Measurements from ENCODE around the gene STIMATE.

Gene STIMATE

GRCh38 chr3:52820736-52821135 lies 76.6 kb downstream of the STIMATE start:
- DNase-seq (ENCODE audit: extremely low spot score) = peak; percentile 78
- ChIA-PET POLR2A (interaction anchor here (1.4 kb wide), 1 partner anchor 50 kb away, joined by 10 read pairs; the partner anchor contains the start of gene NEK4), CTCF (interaction anchor here (0.6 to 2.2 kb wide), 17 partner anchors 9 to 720 kb away, joined by 3 to 12 read pairs (median 4); no protein-coding TSS in a partner anchor)
- no peak for TF ChIP-seq ARNT (IDR thresholded peaks at IDR 0.05)
- TF ChIP-seq CTBP1 (IDR thresholded peaks at IDR 0.05; ENCODE audit: borderline replicate concordance) = no peak
- no peak for TF ChIP-seq FOXK2 (IDR thresholded peaks at IDR 0.05)
- no peak for TF ChIP-seq FOXA1 (IDR thresholded peaks at IDR 0.05)
- no peak for TF ChIP-seq TARDBP (IDR thresholded peaks at IDR 0.05)
- TF ChIP-seq LEF1 (IDR thresholded peaks at IDR 0.05; ENCODE audit: borderline replicate concordance) = no peak
- no peak for TF ChIP-seq ZNF384 (IDR thresholded peaks at IDR 0.05)
- no peak for TF ChIP-seq BHLHE40 (IDR thresholded peaks at IDR 0.05; ENCODE audit: borderline replicate concordance)
- TF ChIP-seq SUZ12 (IDR thresholded peaks at IDR 0.05) = no peak
- TF ChIP-seq ELF4 (IDR thresholded peaks at IDR 0.05) = no peak

- POLR2A ChIA-PET = interaction anchor here (1.2 kb wide), 1 partner anchor 49 kb away, joined by 4 read pairs; the partner anchor contains the start of gene NEK4
- CTCF ChIA-PET = interaction anchor here (0.6 to 2.2 kb wide), 6 partner anchors 8 to 79 kb away, joined by 4 to 12 read pairs (median 8); no protein-coding TSS in a partner anchor
- no peak for DNase-seq (ENCODE audit: extremely low spot score)
- no peak for TF ChIP-seq FOXA1 (IDR thresholded peaks at IDR 0.05)
Measured at GRCh38 chr3:52819936-52820335, 77.4 kb downstream of the STIMATE start.

- DNase-seq (ENCODE audit: extremely low spot score) = no peak
- ChIA-PET CTCF (no interaction called here), POLR2A (interaction anchor here (1.4 kb wide), 1 partner anchor 19 kb away, joined by 3 read pairs; no protein-coding TSS in a partner anchor)
- no peak for TF ChIP-seq L3MBTL2 (conservative IDR thresholded peaks at IDR 0.05)
- no peak for TF ChIP-seq NFRKB (IDR thresholded peaks at IDR 0.05)
- no peak for TF ChIP-seq HDGF (IDR thresholded peaks at IDR 0.05; ENCODE audit: borderline replicate concordance)
- no peak for TF ChIP-seq FOXK2 (IDR thresholded peaks at IDR 0.05)
- TF ChIP-seq LEF1 (IDR thresholded peaks at IDR 0.05; ENCODE audit: borderline replicate concordance) = no peak
- TF ChIP-seq TARDBP (IDR thresholded peaks at IDR 0.05) = no peak
Measured at GRCh38 chr3:52817860-52818259, 79.5 kb downstream of the STIMATE start.

- POLR2A ChIA-PET = interaction anchor here (1.4 to 2.1 kb wide), 2 partner anchors 18 to 47 kb away, joined by 3 to 9 read pairs; partner anchors contain the start of gene NEK4
- CTCF ChIA-PET = no interaction called here
- TF ChIP-seq FOXK2 (IDR thresholded peaks at IDR 0.05) (no peak), SP1 (IDR thresholded peaks at IDR 0.05) (no peak), LEF1 (IDR thresholded peaks at IDR 0.05; ENCODE audit: borderline replicate concordance) (no peak), L3MBTL2 (conservative IDR thresholded peaks at IDR 0.05) (no peak), HDGF (IDR thresholded peaks at IDR 0.05; ENCODE audit: borderline replicate concordance) (no peak), SUZ12 (IDR thresholded peaks at IDR 0.05) (no peak), ZNF384 (IDR thresholded peaks at IDR 0.05) (no peak), ARNT (IDR thresholded peaks at IDR 0.05) (no peak)
- DNase-seq (ENCODE audit: extremely low spot score) = no peak
Measured at GRCh38 chr3:52817221-52817620, 80.1 kb downstream of the STIMATE start.

- POLR2A ChIA-PET = interaction anchor here (1.4 to 2.1 kb wide), 2 partner anchors 18 to 46 kb away, joined by 3 to 9 read pairs; partner anchors contain the start of gene NEK4
- CTCF ChIA-PET = no interaction called here
- no peak for TF ChIP-seq CTBP1 (IDR thresholded peaks at IDR 0.05; ENCODE audit: borderline replicate concordance)
- no peak for DNase-seq (ENCODE audit: extremely low spot score)
Measured at GRCh38 chr3:52816654-52817053, 80.7 kb downstream of the STIMATE start.

GRCh38 chr3:52816199-52816598 lies 81.1 kb downstream of the STIMATE start:
- ChIA-PET CTCF (no interaction called here), POLR2A (interaction anchor here (1.4 to 2.1 kb wide), 2 partner anchors 17 to 45 kb away, joined by 3 to 9 read pairs; partner anchors contain the start of gene NEK4)

GRCh38 chr3:52813810-52814209 lies 83.5 kb downstream of the STIMATE start:
- DNase-seq (ENCODE audit: extremely low spot score) = no peak
- CTCF ChIA-PET = no interaction called here
- TF ChIP-seq HDGF (IDR thresholded peaks at IDR 0.05; ENCODE audit: borderline replicate concordance) (no peak), NFRKB (IDR thresholded peaks at IDR 0.05) (no peak), ELF4 (IDR thresholded peaks at IDR 0.05) (no peak), TARDBP (IDR thresholded peaks at IDR 0.05) (no peak), FOXK2 (IDR thresholded peaks at IDR 0.05) (no peak), FOXA1 (IDR thresholded peaks at IDR 0.05) (no peak), LEF1 (IDR thresholded peaks at IDR 0.05; ENCODE audit: borderline replicate concordance) (no peak), L3MBTL2 (conservative IDR thresholded peaks at IDR 0.05) (no peak), BHLHE40 (IDR thresholded peaks at IDR 0.05; ENCODE audit: borderline replicate concordance) (no peak), ZNF384 (IDR thresholded peaks at IDR 0.05) (no peak), CTBP1 (IDR thresholded peaks at IDR 0.05; ENCODE audit: borderline replicate concordance) (no peak), FOXM1 (IDR thresholded peaks at IDR 0.05; ENCODE audit: borderline replicate concordance) (no peak), SP1 (IDR thresholded peaks at IDR 0.05) (no peak), PKNOX1 (IDR thresholded peaks at IDR 0.05) (no peak)
- POLR2A ChIA-PET = no interaction called here

More at GRCh38 chr3:52816199-52816598, 81.1 kb downstream of the STIMATE start:
- no peak for DNase-seq (ENCODE audit: extremely low spot score)
- TF ChIP-seq LEF1 (IDR thresholded peaks at IDR 0.05; ENCODE audit: borderline replicate concordance) (no peak), FOXA1 (IDR thresholded peaks at IDR 0.05) (no peak), SP1 (IDR thresholded peaks at IDR 0.05) (no peak), L3MBTL2 (conservative IDR thresholded peaks at IDR 0.05) (no peak), PKNOX1 (IDR thresholded peaks at IDR 0.05) (no peak), BHLHE40 (IDR thresholded peaks at IDR 0.05; ENCODE audit: borderline replicate concordance) (no peak), CTBP1 (IDR thresholded peaks at IDR 0.05; ENCODE audit: borderline replicate concordance) (no peak)

Data from HEK293T (cell line).